ENCODE data around the gene MAP2K4. TPM values are rescaled to one million over a fixed set of nuclear protein-coding genes. Genes with fewer than 3 reads are reported as not detected.

The MAP2K4 gene
- total RNA-seq, 1 donor from 2014 or later, result 57.9 TPM

DNA sequence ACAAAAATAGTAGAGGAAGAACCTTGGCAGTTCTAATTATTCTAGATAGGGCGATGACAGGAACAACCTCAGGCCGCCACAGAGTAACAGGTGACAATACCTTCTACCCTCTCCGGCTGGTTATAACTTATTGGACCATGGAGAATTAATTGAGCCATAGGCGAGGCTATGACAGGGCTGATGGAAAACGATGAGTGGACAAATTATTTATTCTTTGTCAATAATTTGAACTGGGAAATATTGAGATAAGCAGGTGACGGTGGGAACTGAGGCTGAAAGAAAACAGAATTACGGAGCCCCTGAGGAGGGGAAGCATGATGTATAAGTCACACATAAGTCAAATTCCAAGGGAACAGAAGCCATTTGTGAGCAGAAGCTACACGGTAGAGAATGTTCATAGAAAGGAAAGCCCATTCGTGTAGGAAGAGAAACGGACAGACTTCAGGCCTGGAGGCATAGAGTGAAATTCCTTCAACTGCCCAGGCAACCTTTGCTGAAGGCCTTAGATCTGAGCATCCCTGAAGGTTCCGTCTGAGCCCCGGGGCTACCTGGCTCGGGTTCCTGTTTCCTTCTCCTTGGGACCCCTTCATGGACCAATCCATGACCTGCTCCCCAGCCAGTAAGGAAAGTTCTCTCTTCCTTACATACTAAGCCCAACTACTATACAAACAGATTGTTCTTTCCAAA, 158.1 kb downstream of the MAP2K4 start:
- Mint-ChIP-seq H3K27ac (no peak overlapping the region), H3K4me1 (peaks cover 2% of the 10 kb centered on the region), H3K27me3 (ENCODE audit: low read depth) (no peaks in the 10 kb centered on the region), H3K36me3 (no peaks in the 10 kb centered on the region), H3K9me3 (no peaks in the 10 kb centered on the region), H3K4me3 (no peak overlapping the region)
- TF ChIP-seq CTCF (IDR thresholded peaks at IDR 0.05; ENCODE audit: unreplicated experiment), result no peak
- no peak for DNase-seq (ENCODE audit: low spot score in 2 of 2, unreplicated experiment in 2 of 2)

DNA sequence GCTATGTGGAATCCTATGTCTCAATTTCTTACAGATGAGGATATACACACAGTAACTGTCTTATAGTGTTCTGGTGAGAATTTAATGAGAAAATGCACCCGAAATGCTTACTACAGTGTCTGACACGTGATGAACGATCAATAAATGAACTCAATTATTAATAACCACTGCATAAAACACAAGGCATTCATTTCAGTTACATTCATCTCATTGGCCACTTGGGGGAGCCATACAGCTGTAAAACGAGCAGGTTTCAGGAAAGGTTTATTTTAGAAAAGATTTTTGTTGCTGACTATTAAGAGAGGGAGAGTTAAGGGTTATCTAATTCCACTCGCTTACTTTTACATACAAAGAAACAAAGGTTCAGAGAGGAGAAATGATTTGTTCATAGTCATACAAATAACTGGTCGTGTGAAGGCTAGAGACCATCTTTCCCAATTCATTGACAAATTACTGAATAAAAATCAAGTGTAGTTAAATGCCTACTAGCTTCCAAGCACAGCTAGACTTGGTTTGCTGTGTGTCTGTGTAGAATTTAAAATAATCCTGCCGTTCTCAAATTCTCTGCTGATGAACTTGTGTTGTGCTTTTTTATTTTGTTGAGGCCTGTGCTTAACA, 160.1 kb downstream of the MAP2K4 start:
- Mint-ChIP-seq H3K9me3 (peaks cover 10% of the 10 kb centered on the region), H3K27me3 (ENCODE audit: low read depth) (no peaks in the 10 kb centered on the region), H3K4me1 (peaks cover 2% of the 10 kb centered on the region), H3K27ac (no peak overlapping the region), H3K36me3 (no peaks in the 10 kb centered on the region), H3K4me3 (no peak overlapping the region)
- TF ChIP-seq CTCF (IDR thresholded peaks at IDR 0.05; ENCODE audit: unreplicated experiment), result peak; percentile 72
- peak in 1 of 2 experiments; percentile 47 for DNase-seq (ENCODE audit: low spot score in 2 of 2, unreplicated experiment in 2 of 2)

DNA sequence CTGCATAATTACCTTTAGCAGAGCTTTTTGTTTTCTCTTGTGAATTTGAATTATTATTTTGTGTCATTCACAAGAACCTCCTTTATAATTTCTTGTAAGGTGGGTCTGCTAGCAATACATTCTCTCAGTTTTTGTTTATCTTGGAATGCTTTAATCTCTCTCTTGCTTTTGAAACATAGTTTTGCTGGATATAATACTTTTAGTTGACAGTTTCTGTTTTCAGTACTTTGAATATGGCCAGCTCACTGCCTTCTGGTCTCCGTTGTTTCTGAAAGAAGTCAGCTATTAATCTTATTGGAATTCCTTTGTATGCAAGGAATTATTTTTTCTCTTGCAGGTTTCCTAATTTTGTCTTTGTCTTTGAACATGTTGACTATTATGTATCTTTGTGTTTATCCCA, 167.0 kb downstream of the MAP2K4 start:
- peaks cover 37% of the 10 kb centered on the region for H3K9me3 Mint-ChIP-seq
- peaks cover 7% of the 10 kb centered on the region for H3K36me3 Mint-ChIP-seq
- H3K27ac Mint-ChIP-seq, result no peak overlapping the region
- no peaks in the 10 kb centered on the region for H3K27me3 Mint-ChIP-seq (ENCODE audit: low read depth)
- no peak overlapping the region for H3K4me3 Mint-ChIP-seq
- DNase-seq (ENCODE audit: low spot score in 2 of 2, unreplicated experiment in 2 of 2), result no peak
- no peak for TF ChIP-seq CTCF (IDR thresholded peaks at IDR 0.05; ENCODE audit: unreplicated experiment)
- H3K4me1 Mint-ChIP-seq, result no peaks in the 10 kb centered on the region

- no peaks in the 10 kb centered on the region for H3K4me1 Mint-ChIP-seq
- H3K4me3 Mint-ChIP-seq, result no peak overlapping the region
- H3K27ac Mint-ChIP-seq, result no peak overlapping the region
- no peak for TF ChIP-seq CTCF (IDR thresholded peaks at IDR 0.05; ENCODE audit: unreplicated experiment)
- H3K27me3 Mint-ChIP-seq (ENCODE audit: low read depth), result no peaks in the 10 kb centered on the region
- H3K9me3 Mint-ChIP-seq, result peaks cover 12% of the 10 kb centered on the region
- no peak for DNase-seq (ENCODE audit: low spot score in 2 of 2, unreplicated experiment in 2 of 2)
- peaks cover 5% of the 10 kb centered on the region for H3K36me3 Mint-ChIP-seq
These were observed 172.6 kb downstream of the MAP2K4 start for GRCh38 chr17:12193144-12193735.

Small RNA genes lying within 50 kb of the gene (microRNA-seq; reads per million reads assigned to microRNA genes)
- gene MIR744, result 8,529 reads per million, percentile 95 among the genes with 10 or more reads in this experiment

Other genes with a start within 250 kb of the MAP2K4 start
- 9.8 to 11.1 TPM (median 10.1 TPM) in 3 replicates for gene ZNF18, start 23.4 kb upstream of the MAP2K4 start, total RNA-seq

Measured in mesothelial cell of epicardium (in vitro differentiated cells).